HepG2 (cell line): ENCODE results near the gene POLR1C. TPM values are rescaled to one million over a fixed set of nuclear protein-coding genes. Genes with fewer than 3 reads are reported as not detected.

Experiments
- CREB3 ChIP-seq: sonication (generic); formaldehyde crosslinking; IDR thresholded peaks from 2 replicates; pipeline ENCODE4 v1.5.0; 2020; ENCODE audit warnings: missing genetic modification reagents
- DPF2 ChIP-seq: sonication (generic); formaldehyde crosslinking; IDR thresholded peaks from 2 replicates; pipeline ENCODE4 v1.4.0; 2020; ENCODE audit warnings: mild to moderate bottlenecking, low read depth, missing genetic modification reagents, borderline replicate concordance
- DR1 ChIP-seq: sonication (generic); formaldehyde crosslinking; IDR thresholded peaks from 2 replicates; pipeline ENCODE4 v1.8.0; 2021; ENCODE audit warnings: mild to moderate bottlenecking, missing genetic modification reagents, inconsistent platforms
- E2F2 ChIP-seq: sonication (generic); formaldehyde crosslinking; IDR thresholded peaks from 2 replicates; pipeline ENCODE4 v1.4.0; 2020; ENCODE audit warnings: missing genetic modification reagents, borderline replicate concordance
- FOXP1 ChIP-seq, 2 experiments: fragments of 450-650 bp in 1 of 2; IDR thresholded peaks; 2 replicates each; pipeline ENCODE4 v1.6.1; 2017 to 2018; ENCODE audit warnings: antibody characterized with exemption in 1 of 2
- GMEB1 ChIP-seq: sonication (generic); formaldehyde crosslinking; IDR thresholded peaks from 2 replicates; pipeline ENCODE4 v1.5.1; 2020; ENCODE audit warnings: missing genetic modification reagents, mild to moderate bottlenecking, borderline replicate concordance
- HMG20A ChIP-seq: IDR thresholded peaks from 2 replicates; pipeline ENCODE4 v1.6.1; 2016; ENCODE audit warnings: borderline replicate concordance
- IKZF5 ChIP-seq: IDR thresholded peaks from 2 replicates; pipeline ENCODE4 v1.6.1; 2018; ENCODE audit warnings: missing genetic modification reagents, mild to moderate bottlenecking, missing compliant biosample characterization
- NCOR1 ChIP-seq: fragments of 200-600 bp; sonication (generic); IDR thresholded peaks from 2 replicates; pipeline ENCODE4 v1.7.0; 2017; ENCODE audit warnings: antibody characterized with exemption, low read length, borderline replicate concordance
- NFYB ChIP-seq: sonication (generic); formaldehyde crosslinking; IDR thresholded peaks from 2 replicates; pipeline ENCODE4 v1.4.0; 2020; ENCODE audit warnings: missing genetic modification reagents
- PTBP1 ChIP-seq: fragments of 200-400 bp; formaldehyde crosslinking; IDR thresholded peaks from 2 replicates; pipeline ENCODE4 v1.6.1; 2018; ENCODE audit warnings: low read length, low read depth; ENCODE audit not compliant: poor library complexity, severe bottlenecking
- RNF219 ChIP-seq: sonication (generic); formaldehyde crosslinking; IDR thresholded peaks from 2 replicates; pipeline ENCODE4 v1.5.0; 2020; ENCODE audit warnings: mild to moderate bottlenecking, missing genetic modification reagents
- SP2 ChIP-seq: sonication (generic); formaldehyde crosslinking; IDR thresholded peaks from 2 replicates; pipeline ENCODE4 v1.5.1; 2020; ENCODE audit warnings: mild to moderate bottlenecking, missing genetic modification reagents
- U2AF2 ChIP-seq: fragments of 200-400 bp; formaldehyde crosslinking; IDR thresholded peaks from 2 replicates; pipeline ENCODE4 v1.6.1; 2017; ENCODE audit warnings: low read depth, mild to moderate bottlenecking, low read length
- ZNF230 ChIP-seq: sonication (generic); formaldehyde crosslinking; IDR thresholded peaks from 2 replicates; pipeline ENCODE4 v1.4.0; 2020; ENCODE audit warnings: mild to moderate bottlenecking, missing genetic modification reagents
- polyA plus RNA-seq, 8 experiments: library from polyadenylated mRNA; depleted of rRNA in 3 of 8; stranded (reverse) in 7 of 8; unstranded in 1 of 8; fragments of >200 nt; fragmentation: Illumina TruSeq in 4 of 8; extraction: Trizol in 4 of 8; gene quantifications; 2 replicates each; pipeline versions ENCODE4 v1.2.1 to v1.2.3, GENCODE V29; 2011 to 2016; ENCODE audit warnings: low read depth in 4 of 8, missing spikeins in 1 of 8, mixed read lengths in 1 of 8; ENCODE audit not compliant: insufficient read depth in 1 of 8
- total RNA-seq, 5 experiments: library from RNA; depleted of rRNA; stranded (reverse); fragments of >200 nt; fragmentation: Illumina TruSeq; extraction: Trizol; gene quantifications; 2 replicates each; pipeline ENCODE4 v1.2.3, GENCODE V29; 2016; ENCODE audit warnings: low read depth in 1 of 5
- TF ChIP-seq, protein P1 (sequence below), 2 experiments: fragments of 450-650 bp in 1 of 2; sonication (generic) in 1 of 2; formaldehyde crosslinking; IDR thresholded peaks; 2 replicates each; pipeline versions ENCODE4 v1.5.0 to v1.8.0; 2020 to 2022; ENCODE audit warnings: mild to moderate bottlenecking in 1 of 2, missing genetic modification reagents in 1 of 2
- TF ChIP-seq, protein P2 (sequence below): sonication (generic); formaldehyde crosslinking; IDR thresholded peaks from 2 replicates; pipeline ENCODE4 v1.8.0; 2022; ENCODE audit warnings: mild to moderate bottlenecking, missing genetic modification reagents; ENCODE audit not compliant: insufficient replicate concordance

Gene POLR1C
- total and polyA plus RNA-seq, 2 of the 13 experiments (the other 11 are each of a cell fraction or from before 2014, with no cell fraction given), result 62.6 to 72.2 TPM

DNA sequence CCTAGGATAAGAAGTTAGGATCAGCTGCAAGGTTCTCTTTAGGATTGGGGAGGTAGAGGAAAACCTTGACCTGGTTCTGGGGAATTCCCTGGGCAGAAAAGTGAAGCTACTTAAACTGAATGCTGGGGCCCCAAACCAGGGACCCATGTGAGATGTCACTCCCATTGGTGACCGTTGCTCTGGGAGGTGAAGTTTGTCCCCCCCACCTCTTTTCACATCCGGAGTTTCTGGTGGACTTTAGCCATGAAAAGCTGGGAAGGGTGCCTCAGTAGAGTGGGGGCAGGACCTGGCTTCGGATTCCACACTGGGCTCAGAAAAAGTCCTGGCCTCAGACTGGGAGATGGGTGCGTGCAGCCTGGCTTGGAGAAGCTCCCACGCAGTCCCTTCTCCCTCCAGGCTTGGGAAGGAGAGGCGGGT is 26.4 kb upstream of the POLR1C start (continued):
- TF ChIP-seq SP2 (0 out of 2 replicates have a peak, but pooled peaks have one; percentile 15), GMEB1 (CRISPR knock-in tag) (no peak), RNF219 (CRISPR knock-in tag) (no peak), HMG20A (peak; percentile 75; the same call in 1 of the 2 replicates), E2F2 (CRISPR knock-in tag) (0 out of 2 replicates have a peak, but pooled peaks have one; percentile 63), NCOR1 (peak; percentile 93; the same call in 1 of the 2 replicates), ZNF230 (CRISPR knock-in tag) (0 out of 2 replicates have a peak, but pooled peaks have one; percentile 77), FOXP1 (IDR thresholded peaks at IDR 0.05) (no peak), FOXP1 (CRISPR knock-in tag; IDR thresholded peaks at IDR 0.05) (peak; percentile 59; the same call in 1 of the 2 replicates), DR1 (CRISPR knock-in tag) (no peak), NFYB (CRISPR knock-in tag) (no peak), U2AF2 (no peak), CREB3 (0 out of 2 replicates have a peak, but pooled peaks have one; percentile 52), DPF2 (CRISPR knock-in tag) (peak; percentile 94), IKZF5 (CRISPR knock-in tag) (peak; percentile 82; the same call in 1 of the 2 replicates), PTBP1 (no peak)
- TF ChIP-seq, protein P1, sequence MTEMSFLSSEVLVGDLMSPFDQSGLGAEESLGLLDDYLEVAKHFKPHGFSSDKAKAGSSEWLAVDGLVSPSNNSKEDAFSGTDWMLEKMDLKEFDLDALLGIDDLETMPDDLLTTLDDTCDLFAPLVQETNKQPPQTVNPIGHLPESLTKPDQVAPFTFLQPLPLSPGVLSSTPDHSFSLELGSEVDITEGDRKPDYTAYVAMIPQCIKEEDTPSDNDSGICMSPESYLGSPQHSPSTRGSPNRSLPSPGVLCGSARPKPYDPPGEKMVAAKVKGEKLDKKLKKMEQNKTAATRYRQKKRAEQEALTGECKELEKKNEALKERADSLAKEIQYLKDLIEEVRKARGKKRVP (CRISPR knock-in tag; IDR thresholded peaks at IDR 0.05), result no peak
- TF ChIP-seq, protein P2, sequence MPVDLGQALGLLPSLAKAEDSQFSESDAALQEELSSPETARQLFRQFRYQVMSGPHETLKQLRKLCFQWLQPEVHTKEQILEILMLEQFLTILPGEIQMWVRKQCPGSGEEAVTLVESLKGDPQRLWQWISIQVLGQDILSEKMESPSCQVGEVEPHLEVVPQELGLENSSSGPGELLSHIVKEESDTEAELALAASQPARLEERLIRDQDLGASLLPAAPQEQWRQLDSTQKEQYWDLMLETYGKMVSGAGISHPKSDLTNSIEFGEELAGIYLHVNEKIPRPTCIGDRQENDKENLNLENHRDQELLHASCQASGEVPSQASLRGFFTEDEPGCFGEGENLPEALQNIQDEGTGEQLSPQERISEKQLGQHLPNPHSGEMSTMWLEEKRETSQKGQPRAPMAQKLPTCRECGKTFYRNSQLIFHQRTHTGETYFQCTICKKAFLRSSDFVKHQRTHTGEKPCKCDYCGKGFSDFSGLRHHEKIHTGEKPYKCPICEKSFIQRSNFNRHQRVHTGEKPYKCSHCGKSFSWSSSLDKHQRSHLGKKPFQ (CRISPR knock-in tag), result peak; percentile 14
